Esophagus (tissue), 2 donors: ENCODE measurements around the gene NT5C. TPM values are rescaled to one million over a fixed set of nuclear protein-coding genes. Genes with fewer than 3 reads are reported as not detected.

ENCODE experiments used
- H3K27ac ChIP-seq, 2 donors: one replicate each; pipeline ENCODE4 v1.5.1; 2013; ENCODE audit warnings: low read depth in 2 of 2, mild to moderate bottlenecking in 2 of 2, inconsistent platforms in 1 of 2, low read length in 1 of 2, moderate library complexity in 1 of 2
- H3K27me3 ChIP-seq, 2 donors: one replicate each; pipeline ENCODE4 v1.6.1; 2013; ENCODE audit warnings: low read length in 2 of 2, control low read depth in 1 of 2, mild to moderate bottlenecking in 1 of 2; ENCODE audit not compliant: insufficient read depth in 2 of 2, control insufficient read depth in 1 of 2
- H3K36me3 ChIP-seq, 2 donors: one replicate each; pipeline ENCODE4 v1.6.1; 2013; ENCODE audit warnings: low read length in 1 of 2; ENCODE audit not compliant: control insufficient read depth in 2 of 2, insufficient read depth in 2 of 2
- H3K4me1 ChIP-seq, 2 donors: one replicate each; pipeline ENCODE4 v1.6.1; 2013; ENCODE audit warnings: low read length in 1 of 2; ENCODE audit not compliant: control insufficient read depth in 2 of 2, insufficient read depth in 2 of 2
- H3K4me3 ChIP-seq, 2 donors: one replicate each; pipeline ENCODE4 v1.5.1; 2013; ENCODE audit warnings: low read length in 2 of 2, mild to moderate bottlenecking in 2 of 2, low read depth in 1 of 2, moderate library complexity in 1 of 2
- H3K9me3 ChIP-seq, 2 donors: one replicate each; pipeline ENCODE4 v1.6.1; 2013; ENCODE audit warnings: mild to moderate bottlenecking in 2 of 2, low read depth in 1 of 2, low read length in 1 of 2, moderate library complexity in 1 of 2; ENCODE audit not compliant: control insufficient read depth in 2 of 2, insufficient read depth in 1 of 2
- WGBS, 2 donors: extraction: QIAGEN DNeasy Blood & Tissue Kit; methylation state at CpG; one replicate each; pipeline ENCODE4 v1.1.7; 2013; 5-methylcytosine and 5-hydroxymethylcytosine counted together
- polyA plus RNA-seq, 2 donors: library from polyadenylated mRNA; stranded (reverse); fragments of 200-250 nt; gene quantifications; one replicate each; pipeline ENCODE4 v1.2.3, GENCODE V29; 2013
- donor health status: healthy with polysubstance abuse.
- donor health status: Bipolar disorder and iron deficiency.

The NT5C gene
- polyA plus RNA-seq, 2 donors = 64.2 to 79.0 TPM

DNA sequence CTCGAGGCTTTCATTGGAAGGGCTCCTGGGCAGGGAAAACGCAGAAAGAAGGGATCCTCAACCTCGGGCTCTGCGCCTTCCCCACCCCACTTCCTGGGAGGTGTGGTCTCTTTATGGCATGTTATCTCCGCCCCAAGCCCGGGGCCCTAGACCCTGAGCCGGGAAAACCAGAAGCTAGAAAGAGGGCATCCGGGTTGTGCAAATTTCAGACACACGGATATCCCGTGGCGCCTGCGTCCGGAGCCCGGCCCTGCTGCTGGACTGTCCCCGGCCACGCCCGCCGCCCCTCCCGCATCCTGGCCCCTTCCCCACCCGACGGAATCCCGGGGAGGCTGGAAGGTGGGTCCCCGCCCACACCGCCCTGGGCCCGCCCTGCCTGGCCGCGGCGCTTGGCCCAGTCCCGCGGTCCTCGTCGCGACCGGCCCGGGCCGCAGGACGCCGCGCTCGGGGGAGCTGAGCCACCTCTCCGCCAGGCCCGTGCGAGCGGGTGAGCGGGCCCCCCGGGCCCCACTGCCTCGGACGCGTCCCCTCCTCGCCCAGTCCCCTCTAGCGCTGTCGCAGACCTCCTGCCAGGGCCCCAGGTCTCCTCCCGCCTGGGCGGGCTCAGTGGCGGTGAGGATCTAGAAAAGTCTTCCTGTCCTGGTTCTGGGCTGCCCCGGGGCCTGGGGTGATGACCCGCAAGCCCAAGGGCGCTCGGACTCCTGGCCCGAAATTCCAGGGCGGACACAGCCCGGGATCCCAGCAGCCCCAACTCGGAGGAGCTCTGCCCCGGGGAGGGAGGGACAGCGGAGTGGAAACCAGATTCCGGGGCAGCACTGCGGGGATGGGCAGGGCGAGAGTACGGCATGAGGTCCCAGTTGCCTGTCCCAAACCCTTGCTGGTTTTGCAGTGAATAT, 43.7 kb downstream of the NT5C start, which contains the start of gene SLC16A5:
SLC16A5 (plus strand) TSS at position 397 of the 896 bp plus-strand sequence. CDS start 5,683 bp downstream, outside the sequence.
- peak within 1 kb of the TSS; percentile 92 to 93 for H3K27ac ChIP-seq
- peaks cover 3 to 37% of the 10 kb centered on the region in 2 donors for H3K4me1 ChIP-seq
- no peaks in the 10 kb centered on the region for H3K36me3 ChIP-seq
- H3K4me3 ChIP-seq = peak within 1 kb of the TSS; percentile 56 to 71
- no peaks in the 10 kb centered on the region for H3K9me3 ChIP-seq
- H3K27me3 ChIP-seq = no peaks in the 10 kb centered on the region
- WGBS, 2 donors = 4 to 9% methylated on average over 51 to 69 of the region's 69 CpGs

DNA sequence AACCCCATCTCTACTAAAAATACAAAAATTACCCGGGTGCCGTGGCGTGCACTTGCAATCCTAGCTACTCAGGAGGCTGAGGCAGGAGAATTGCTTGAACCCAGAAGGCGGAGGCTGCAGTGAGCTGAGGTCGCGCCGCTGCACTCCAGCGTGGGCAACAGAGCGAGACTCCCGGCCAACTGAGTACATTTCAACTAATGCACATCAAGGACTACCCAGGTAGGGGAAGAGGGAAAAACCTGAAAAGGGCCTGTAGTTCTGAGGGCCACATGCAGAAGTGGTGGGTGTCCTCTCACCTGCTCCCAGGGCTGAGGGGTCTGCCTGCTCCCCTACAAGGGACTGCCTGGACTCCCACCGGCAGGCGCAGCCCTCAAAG, 44.4 kb downstream of the NT5C start:
- Histone ChIP-seq H3K27me3 (no peaks in the 10 kb centered on the region), H3K9me3 (no peaks in the 10 kb centered on the region), H3K4me1 (peaks cover 3 to 32% of the 10 kb centered on the region in 2 donors), H3K4me3 (peak overlapping the region; percentile 56 to 71), H3K36me3 (no peaks in the 10 kb centered on the region), H3K27ac (peak overlapping the region; percentile 92 to 93)
- 51 to 64% methylated on average over 12 of the region's 12 CpGs for WGBS, 2 donors

DNA sequence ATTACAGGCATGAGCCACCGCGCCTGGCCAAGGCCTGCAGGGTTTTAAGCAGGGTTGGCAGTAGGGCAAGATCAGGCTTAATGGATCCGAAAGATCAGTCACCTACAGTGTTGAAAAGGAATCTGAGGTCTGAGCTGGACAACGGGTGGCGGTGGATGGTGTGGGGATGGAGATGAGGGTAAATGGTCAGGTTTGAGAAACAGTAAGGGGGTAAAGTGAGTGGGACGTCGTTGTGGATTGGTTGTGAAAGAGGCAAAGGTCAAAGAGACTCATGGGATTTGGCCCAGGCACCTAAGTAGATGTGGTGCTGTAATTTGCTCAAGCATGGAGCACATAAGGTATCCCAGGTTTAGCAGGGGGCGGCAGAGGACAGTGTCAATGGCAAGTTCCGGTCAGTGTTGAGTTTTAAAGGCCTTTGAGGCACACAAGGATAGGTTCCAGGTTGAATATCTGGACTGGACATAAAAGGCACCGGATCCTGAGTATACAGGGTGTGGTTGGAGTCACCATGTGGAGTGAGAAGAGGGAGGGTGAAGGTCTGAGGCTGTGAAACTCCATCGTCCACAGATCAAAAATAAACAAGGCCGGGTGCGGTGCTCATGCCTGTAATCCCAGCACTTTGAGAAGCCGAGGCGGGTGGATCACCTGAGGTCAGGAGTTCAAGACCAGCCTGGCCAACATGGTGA, 44.9 kb downstream of the NT5C start:
- no peaks in the 10 kb centered on the region for H3K36me3 ChIP-seq
- WGBS, 2 donors = 62 to 68% methylated on average over 15 of the region's 15 CpGs
- no peak overlapping the region for H3K4me3 ChIP-seq
- no peaks in the 10 kb centered on the region for H3K9me3 ChIP-seq
- H3K27me3 ChIP-seq = no peaks in the 10 kb centered on the region
- H3K27ac ChIP-seq = peak overlapping the region; percentile 2 to 72
- H3K4me1 ChIP-seq = peaks cover 3 to 28% of the 10 kb centered on the region in 2 donors

GRCh38 chr17:75084039-75084660, 47.4 kb downstream of the NT5C start:
- Histone ChIP-seq H3K4me1 (peaks cover 3 to 15% of the 10 kb centered on the region in 2 donors), H3K27ac (no peak overlapping the region), H3K36me3 (no peaks in the 10 kb centered on the region)

GRCh38 chr17:75082683-75083082, 48.9 kb downstream of the NT5C start:
- WGBS, 2 donors = 79 to 83% methylated on average over 6 of the region's 6 CpGs
- Histone ChIP-seq H3K27me3 (no peaks in the 10 kb centered on the region), H3K27ac (no peak overlapping the region), H3K4me1 (peaks cover 3 to 15% of the 10 kb centered on the region in 2 donors), H3K4me3 (no peak overlapping the region), H3K36me3 (no peaks in the 10 kb centered on the region), H3K9me3 (no peaks in the 10 kb centered on the region)

More at GRCh38 chr17:75084039-75084660, 47.4 kb downstream of the NT5C start:
- 58 to 61% methylated on average over 14 of the region's 14 CpGs for WGBS, 2 donors
- Histone ChIP-seq H3K27me3 (no peaks in the 10 kb centered on the region), H3K9me3 (no peaks in the 10 kb centered on the region), H3K4me3 (no peak overlapping the region)

DNA sequence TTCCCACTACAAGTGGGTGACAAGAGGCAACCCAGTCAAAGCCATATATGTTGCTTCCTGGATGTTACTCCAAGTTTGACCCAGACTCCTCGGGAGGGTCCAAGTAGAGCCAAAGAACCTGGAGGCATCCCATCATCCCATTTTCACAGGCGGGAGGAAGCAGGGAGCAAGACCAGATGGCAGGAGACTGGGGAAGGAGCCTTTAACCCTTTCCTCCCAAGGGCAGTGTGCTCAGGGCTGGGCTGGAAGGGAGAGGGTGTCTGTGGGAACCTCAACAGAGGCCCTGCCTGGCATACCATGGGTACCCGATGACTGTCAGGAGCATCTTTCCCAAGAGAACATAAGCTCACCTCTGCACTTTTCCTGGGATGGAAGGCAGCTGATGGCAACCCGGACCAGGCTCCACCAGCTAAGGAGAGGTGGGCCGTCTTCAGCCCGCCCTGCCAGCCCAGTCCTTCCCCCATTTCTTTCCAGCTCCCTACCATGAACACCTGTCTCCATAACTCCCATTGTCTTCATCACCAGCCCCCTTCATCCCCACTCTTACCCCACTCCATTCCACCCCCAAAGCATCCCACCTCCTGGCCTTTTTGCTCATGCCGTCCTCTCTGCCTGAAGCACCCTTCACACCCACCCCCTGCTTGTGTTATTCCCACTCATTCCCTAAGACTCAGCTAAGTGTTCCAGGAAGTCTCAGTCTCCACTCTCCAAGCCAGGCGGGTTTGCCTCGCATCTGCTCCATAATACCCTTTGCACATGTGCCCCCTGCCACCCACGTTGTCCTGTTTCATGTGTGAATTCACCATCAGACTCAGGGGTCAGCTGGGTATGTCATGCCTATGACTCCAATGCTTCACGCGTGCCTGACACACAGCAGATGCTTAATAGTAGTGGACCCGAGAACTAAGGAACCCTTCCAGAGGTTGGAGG, 49.7 kb downstream of the NT5C start:
- Histone ChIP-seq H3K4me3 (no peak overlapping the region), H3K4me1 (peaks cover 0 to 16% of the 10 kb centered on the region in 2 donors), H3K27me3 (no peaks in the 10 kb centered on the region), H3K27ac (no peak overlapping the region), H3K36me3 (no peaks in the 10 kb centered on the region), H3K9me3 (no peaks in the 10 kb centered on the region)
- 78 to 80% methylated on average over 13 of the region's 13 CpGs for WGBS, 2 donors

Other genes starting within 250 kb of the NT5C start
- gene FADS6, start 238.1 kb downstream of the NT5C start, polyA plus RNA-seq = 1 to 10 TPM; 1.8 to 2.6 TPM
- 10 to 100 TPM in 1 of 2 donors, 1 to 10 TPM in 1; 6.0 to 11.9 TPM for gene USH1G, start 208.5 kb downstream of the NT5C start, polyA plus RNA-seq
- gene OTOP2, start 207.5 kb downstream of the NT5C start, polyA plus RNA-seq = under 1 TPM; 0.61 to 0.77 TPM
- gene OTOP3, start 195.8 kb downstream of the NT5C start, polyA plus RNA-seq = 10 to 100 TPM; 11.2 to 16.1 TPM
- gene HID1, start 159.0 kb downstream of the NT5C start, polyA plus RNA-seq = 1 to 10 TPM; 2.7 to 6.6 TPM
- 1 to 10 TPM; 3.6 to 4.3 TPM for gene CDR2L, start 144.1 kb downstream of the NT5C start, polyA plus RNA-seq
- 10 to 100 TPM; 31.8 to 42.4 TPM for gene MRPL58, start 119.1 kb downstream of the NT5C start, polyA plus RNA-seq
- gene ATP5PD, start 84.8 kb downstream of the NT5C start, polyA plus RNA-seq = 100 to 1,000 TPM; 465 to 697 TPM
- gene KCTD2, start 84.5 kb downstream of the NT5C start, polyA plus RNA-seq = 10 to 100 TPM in 1 of 2 donors, 1 to 10 TPM in 1; 10.0 to 11.5 TPM
- gene SLC16A5, start 43.8 kb downstream of the NT5C start, polyA plus RNA-seq = 1 to 10 TPM; 8.7 to 10.0 TPM
- 1 to 10 TPM; 6.3 to 7.0 TPM for gene ARMC7, start 21.8 kb downstream of the NT5C start, polyA plus RNA-seq
- gene JPT1, start 22.8 kb upstream of the NT5C start, polyA plus RNA-seq = 100 to 1,000 TPM; 292 to 300 TPM
- gene SUMO2, start 51.2 kb upstream of the NT5C start, polyA plus RNA-seq = 10 to 100 TPM; 68.8 to 76.0 TPM
- 10 to 100 TPM; 31.1 to 37.1 TPM for gene NUP85, start 73.9 kb upstream of the NT5C start, polyA plus RNA-seq
- 10 to 100 TPM; 22.8 to 33.2 TPM for gene GGA3, start 129.9 kb upstream of the NT5C start, polyA plus RNA-seq
- 10 to 100 TPM; 44.8 to 70.5 TPM for gene MRPS7, start 130.1 kb upstream of the NT5C start, polyA plus RNA-seq
- 10 to 100 TPM in 1 of 2 donors, 1 to 10 TPM in 1; 9.3 to 23.3 TPM for gene MIF4GD, start 139.5 kb upstream of the NT5C start, polyA plus RNA-seq
- 1 to 10 TPM; 7.8 to 9.3 TPM for gene SLC25A19, start 157.7 kb upstream of the NT5C start, polyA plus RNA-seq